WTC11 (cell line): ENCODE data around the gene RPS6KA5. TPM values are rescaled to one million over a fixed set of nuclear protein-coding genes. Genes with fewer than 3 reads are reported as not detected.

Source experiments
- ATAC-seq: fragments of 200-7000 bp; cut with Tn5 transposase; 2 replicates; pipeline ENCODE4 v1.10.0; 2021; ENCODE audit warnings: mild to moderate bottlenecking, moderate library complexity
- CTCF ChIA-PET: fragments of 300-600 bp; sonication (Branson Sonifier 250); formaldehyde crosslinking; loops from one replicate; lab custom pipeline; 2021; ENCODE audit warnings: antibody characterized with exemption; lab: Charles Lee
- POLR2A ChIA-PET: fragments of 350-600 bp; sonication (Branson Sonifier 250); formaldehyde crosslinking; loops from one replicate; lab custom pipeline; 2021; ENCODE audit warnings: antibody characterized with exemption; lab: Charles Lee
- DNase-seq: peaks from one replicate; pipeline ENCODE4 v3.0.0; 2021; ENCODE audit warnings: low spot score
- H3K27ac Mint-ChIP-seq: 2 replicates; pipeline ENCODE4 v1.8.0; 2021; ENCODE audit warnings: mixed read lengths
- H3K27me3 Mint-ChIP-seq: 2 replicates; pipeline ENCODE4 v1.8.0; 2021; ENCODE audit warnings: low read depth, mild to moderate bottlenecking, moderate library complexity, mixed read lengths
- H3K36me3 Mint-ChIP-seq: 2 replicates; pipeline ENCODE4 v1.8.0; 2021; ENCODE audit warnings: mixed read lengths
- H3K4me1 Mint-ChIP-seq: 2 replicates; pipeline ENCODE4 v1.8.0; 2022; ENCODE audit warnings: mixed read lengths
- H3K4me3 Mint-ChIP-seq: 2 replicates; pipeline ENCODE4 v1.8.0; 2021; ENCODE audit warnings: mild to moderate bottlenecking, moderate library complexity, mixed read lengths
- H3K9me3 Mint-ChIP-seq: 2 replicates; pipeline ENCODE4 v1.8.0; 2021; ENCODE audit warnings: mixed read lengths
- ARID4B ChIP-seq: sonication (generic); formaldehyde crosslinking; IDR thresholded peaks from 2 replicates; pipeline ENCODE4 v1.8.0; 2023; ENCODE audit warnings: missing genetic modification reagents, mild to moderate bottlenecking, borderline replicate concordance
- E2F1 ChIP-seq: sonication (generic); formaldehyde crosslinking; IDR thresholded peaks from 2 replicates; pipeline ENCODE4 v1.8.0; 2022; ENCODE audit warnings: mild to moderate bottlenecking, missing genetic modification reagents
- FOXK1 ChIP-seq: sonication (generic); formaldehyde crosslinking; IDR thresholded peaks from 2 replicates; pipeline ENCODE4 v1.8.0; 2022; ENCODE audit warnings: mild to moderate bottlenecking, moderate library complexity, missing genetic modification reagents
- GTF2I ChIP-seq: fragments of 250-450 bp; sonication (Bioruptor Pico); conservative IDR thresholded peaks from 2 replicates; pipeline ENCODE4 v1.4.0; 2021; ENCODE audit warnings: mild to moderate bottlenecking
- HMGA2 ChIP-seq: fragments of 250-450 bp; sonication (Bioruptor Pico); IDR thresholded peaks from 2 replicates; pipeline ENCODE4 v1.4.0; 2021; ENCODE audit warnings: mild to moderate bottlenecking, moderate library complexity
- JAZF1 ChIP-seq: fragments of 250-450 bp; sonication (Bioruptor Pico); IDR thresholded peaks from 2 replicates; pipeline ENCODE4 v1.9.0; 2021; ENCODE audit warnings: moderate library complexity, mild to moderate bottlenecking, inconsistent platforms
- MLX ChIP-seq: sonication (generic); formaldehyde crosslinking; IDR thresholded peaks from 2 replicates; pipeline ENCODE4 v1.8.1; 2023; ENCODE audit warnings: mild to moderate bottlenecking, missing genetic modification reagents, moderate library complexity
- MXD4 ChIP-seq: fragments of 250-450 bp; sonication (Bioruptor Pico); IDR thresholded peaks from 2 replicates; pipeline ENCODE4 v1.8.0; 2021; ENCODE audit warnings: mild to moderate bottlenecking, moderate library complexity, borderline replicate concordance
- NFYB ChIP-seq: sonication (generic); formaldehyde crosslinking; conservative IDR thresholded peaks from 2 replicates; pipeline ENCODE4 v1.8.0; 2022; ENCODE audit warnings: low read depth, missing genetic modification reagents
- PREB ChIP-seq: sonication (generic); formaldehyde crosslinking; IDR thresholded peaks from 2 replicates; pipeline ENCODE4 v1.8.1; 2022; ENCODE audit warnings: mild to moderate bottlenecking, missing genetic modification reagents, moderate library complexity, borderline replicate concordance
- SMAD3 ChIP-seq: sonication (generic); formaldehyde crosslinking; IDR thresholded peaks from 2 replicates; pipeline ENCODE4 v1.8.0; 2022; ENCODE audit warnings: missing genetic modification reagents, mild to moderate bottlenecking, borderline replicate concordance
- SOX15 ChIP-seq: fragments of 250-450 bp; sonication (Bioruptor Pico); IDR thresholded peaks from 2 replicates; pipeline ENCODE4 v1.9.0; 2021; ENCODE audit warnings: mild to moderate bottlenecking
- STAT6 ChIP-seq: sonication (generic); formaldehyde crosslinking; conservative IDR thresholded peaks from 2 replicates; pipeline ENCODE4 v1.8.1; 2023; ENCODE audit warnings: mild to moderate bottlenecking, low read depth, missing genetic modification reagents, moderate library complexity
- TCF7 ChIP-seq: sonication (generic); formaldehyde crosslinking; IDR thresholded peaks from 2 replicates; pipeline ENCODE4 v1.8.0; 2022; ENCODE audit warnings: mild to moderate bottlenecking, low read depth, missing genetic modification reagents, moderate library complexity
- ZNF138 ChIP-seq: sonication (generic); formaldehyde crosslinking; conservative IDR thresholded peaks from 2 replicates; pipeline ENCODE4 v1.8.1; 2022; ENCODE audit warnings: mild to moderate bottlenecking, moderate library complexity, missing genetic modification reagents
- ZNF423 ChIP-seq: fragments of 250-450 bp; sonication (Bioruptor Pico); IDR thresholded peaks from 2 replicates; pipeline ENCODE4 v2.1.2; 2022; ENCODE audit warnings: mild to moderate bottlenecking, moderate library complexity
- ZNF532 ChIP-seq: fragments of 250-450 bp; sonication (Bioruptor Pico); IDR thresholded peaks from 2 replicates; pipeline ENCODE4 v1.9.0; 2021; ENCODE audit warnings: mild to moderate bottlenecking, borderline replicate concordance
- total RNA-seq: library from RNA; stranded (reverse); gene quantifications from 3 replicates; pipeline ENCODE4 v1.2.3, GENCODE V29; 2021

RPS6KA5 gene
- total RNA-seq, 1 experiment from 2014 or later, result 5.2 TPM

GRCh38 chr14:90816681-90817436 is 243.6 kb downstream of the RPS6KA5 start:
- H3K27me3 Mint-ChIP-seq, result peaks cover 25% of the 10 kb centered on the region
- DNase-seq (no peak), ATAC-seq (peak; percentile 63)
- H3K4me1 Mint-ChIP-seq, result peaks cover 6% of the 10 kb centered on the region
- TF ChIP-seq JAZF1 (CRISPR knock-in tag), result no peak
- no peak for TF ChIP-seq ZNF532
- no peak for TF ChIP-seq ZNF423 (CRISPR knock-in tag)
- TF ChIP-seq HMGA2 (CRISPR knock-in tag), result no peak
- H3K27ac Mint-ChIP-seq, result no peak overlapping the region
- POLR2A ChIA-PET, result no interaction called here
- peaks cover 3% of the 10 kb centered on the region for H3K9me3 Mint-ChIP-seq
- H3K36me3 Mint-ChIP-seq, result peaks cover 3% of the 10 kb centered on the region
- CTCF ChIA-PET, result interaction anchor here (0.6 to 3.7 kb wide), 24 partner anchors 10 to 1077 kb away, joined by 3 to 51 read pairs (median 4); partner anchors contain the start of gene RPS6KA5
- peak overlapping the region; percentile 52 for H3K4me3 Mint-ChIP-seq

- H3K36me3 Mint-ChIP-seq, result no peaks in the 10 kb centered on the region
- TF ChIP-seq NFYB (CRISPR knock-in tag), result no peak
- TF ChIP-seq ARID4B, result no peak
- no peak for TF ChIP-seq SOX15 (CRISPR knock-in tag)
- TF ChIP-seq STAT6 (CRISPR knock-in tag), result no peak
- no peak for TF ChIP-seq GTF2I
- no peak for TF ChIP-seq FOXK1
- TF ChIP-seq SMAD3 (CRISPR knock-in tag), result no peak
- TF ChIP-seq PREB (CRISPR knock-in tag), result no peak
- no peak for TF ChIP-seq E2F1 (CRISPR knock-in tag)
- no peak for TF ChIP-seq MLX (CRISPR knock-in tag)
- no peak for TF ChIP-seq ZNF423 (CRISPR knock-in tag)
- TF ChIP-seq ZNF138 (CRISPR knock-in tag), result no peak
- TF ChIP-seq TCF7 (CRISPR knock-in tag), result no peak
- no peak for TF ChIP-seq MXD4
- POLR2A ChIA-PET, result interaction anchor here (0.6 kb wide), 1 partner anchor 284 kb away, joined by 5 read pairs; no protein-coding TSS in a partner anchor
- peak within 1 kb of the TSS; percentile 73 for H3K4me3 Mint-ChIP-seq
- no peak within 1 kb of the TSS for H3K27ac Mint-ChIP-seq
- H3K27me3 Mint-ChIP-seq, result peaks cover 25% of the 10 kb centered on the region
- no peaks in the 10 kb centered on the region for H3K9me3 Mint-ChIP-seq
- CTCF ChIA-PET, result interaction anchor here (0.5 to 3.7 kb wide), 20 partner anchors 8 to 514 kb away, joined by 3 to 51 read pairs (median 4); partner anchors contain the start of gene RPS6KA5
- DNase-seq, result peak; percentile 64
- peaks cover 6% of the 10 kb centered on the region for H3K4me1 Mint-ChIP-seq
- peak; percentile 88 for ATAC-seq
Measured at GRCh38 chr14:90815822-90816662, 244.4 kb downstream of the RPS6KA5 start, which contains the start of gene TTC7B. Gene TTC7B, minus strand, starts transcription at chr14:90816430. Its CDS starts 135 bp downstream, at chr14:90816295.
